ENCODE results near the gene TXNDC5. TPM values are rescaled to one million over a fixed set of nuclear protein-coding genes. Genes with fewer than 3 reads are reported as not detected.

TXNDC5 gene
- total RNA-seq, 1 donor from 2014 or later, result 193 TPM

GRCh38 chr6:7924867-7925266 lies 14.3 kb upstream of the TXNDC5 start:
- no peak overlapping the region for H3K9ac ChIP-seq (ENCODE audit: low read length)
- H3K4me1 Mint-ChIP-seq (ENCODE audit: low read depth, unreplicated experiment), result peaks cover 2% of the 10 kb centered on the region
- peaks cover 7% of the 10 kb centered on the region for H3K9me3 Mint-ChIP-seq (ENCODE audit: unreplicated experiment)
- no peaks in the 10 kb centered on the region for H3K79me2 ChIP-seq (ENCODE audit: insufficient read depth, low read length)
- H3K27ac Mint-ChIP-seq (ENCODE audit: unreplicated experiment), result no peak overlapping the region
- H3K27ac ChIP-seq (ENCODE audit: low read depth, low read length), result no peak overlapping the region
- no peaks in the 10 kb centered on the region for H3K9me3 ChIP-seq (ENCODE audit: insufficient read depth, low read depth, low read length)
- H3K4me3 Mint-ChIP-seq (ENCODE audit: unreplicated experiment), result no peak overlapping the region
- no peak overlapping the region for H2AFZ ChIP-seq (ENCODE audit: low read depth, low read length)
- peaks cover 4% of the 10 kb centered on the region for H3K4me1 ChIP-seq (ENCODE audit: insufficient read depth, low read length)
- H3K4me3 ChIP-seq (ENCODE audit: insufficient read depth, low read depth, low read length), result no peak overlapping the region
- H4K20me1 ChIP-seq (ENCODE audit: insufficient read depth, low read length), result no peaks in the 10 kb centered on the region
- TF ChIP-seq, protein P1, sequence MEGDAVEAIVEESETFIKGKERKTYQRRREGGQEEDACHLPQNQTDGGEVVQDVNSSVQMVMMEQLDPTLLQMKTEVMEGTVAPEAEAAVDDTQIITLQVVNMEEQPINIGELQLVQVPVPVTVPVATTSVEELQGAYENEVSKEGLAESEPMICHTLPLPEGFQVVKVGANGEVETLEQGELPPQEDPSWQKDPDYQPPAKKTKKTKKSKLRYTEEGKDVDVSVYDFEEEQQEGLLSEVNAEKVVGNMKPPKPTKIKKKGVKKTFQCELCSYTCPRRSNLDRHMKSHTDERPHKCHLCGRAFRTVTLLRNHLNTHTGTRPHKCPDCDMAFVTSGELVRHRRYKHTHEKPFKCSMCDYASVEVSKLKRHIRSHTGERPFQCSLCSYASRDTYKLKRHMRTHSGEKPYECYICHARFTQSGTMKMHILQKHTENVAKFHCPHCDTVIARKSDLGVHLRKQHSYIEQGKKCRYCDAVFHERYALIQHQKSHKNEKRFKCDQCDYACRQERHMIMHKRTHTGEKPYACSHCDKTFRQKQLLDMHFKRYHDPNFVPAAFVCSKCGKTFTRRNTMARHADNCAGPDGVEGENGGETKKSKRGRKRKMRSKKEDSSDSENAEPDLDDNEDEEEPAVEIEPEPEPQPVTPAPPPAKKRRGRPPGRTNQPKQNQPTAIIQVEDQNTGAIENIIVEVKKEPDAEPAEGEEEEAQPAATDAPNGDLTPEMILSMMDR (IDR thresholded peaks at IDR 0.05; ENCODE audit: insufficient read depth, low read depth, low read length), result no peak
- no peak for TF ChIP-seq EZH2 (IDR thresholded peaks at IDR 0.05; ENCODE audit: insufficient read depth, low read length)
- no peak for FAIRE-seq
- peaks cover 7% of the 10 kb centered on the region for H3K27me3 Mint-ChIP-seq (ENCODE audit: low read depth, unreplicated experiment)
- no peak overlapping the region for H3K4me2 ChIP-seq (ENCODE audit: low read length)
- no peaks in the 10 kb centered on the region for H3K36me3 ChIP-seq (ENCODE audit: insufficient read depth, low read length)
- no peak for DNase-seq (ENCODE audit: low read depth)
- H3K27me3 ChIP-seq (ENCODE audit: insufficient read depth, low read length), result no peaks in the 10 kb centered on the region
- H3K36me3 Mint-ChIP-seq (ENCODE audit: low read depth, unreplicated experiment), result no peaks in the 10 kb centered on the region

GRCh38 chr6:7922596-7922995 lies 12.0 kb upstream of the TXNDC5 start:
- Histone ChIP-seq H3K9me3 (ENCODE audit: insufficient read depth, low read depth, low read length) (no peaks in the 10 kb centered on the region), H3K4me2 (ENCODE audit: low read length) (no peak overlapping the region), H3K27me3 (ENCODE audit: insufficient read depth, low read length) (no peaks in the 10 kb centered on the region), H3K27ac (ENCODE audit: low read depth, low read length) (no peak overlapping the region), H3K36me3 (ENCODE audit: insufficient read depth, low read length) (no peaks in the 10 kb centered on the region), H2AFZ (ENCODE audit: low read depth, low read length) (no peak overlapping the region), H3K79me2 (ENCODE audit: insufficient read depth, low read length) (no peaks in the 10 kb centered on the region), H3K4me1 (ENCODE audit: insufficient read depth, low read length) (peaks cover 5% of the 10 kb centered on the region), H3K4me3 (ENCODE audit: insufficient read depth, low read depth, low read length) (no peak overlapping the region), H4K20me1 (ENCODE audit: insufficient read depth, low read length) (no peaks in the 10 kb centered on the region), H3K9ac (ENCODE audit: low read length) (no peak overlapping the region)
- Mint-ChIP-seq H3K4me3 (ENCODE audit: unreplicated experiment) (no peak overlapping the region), H3K4me1 (ENCODE audit: low read depth, unreplicated experiment) (no peaks in the 10 kb centered on the region), H3K27ac (ENCODE audit: unreplicated experiment) (no peak overlapping the region), H3K27me3 (ENCODE audit: low read depth, unreplicated experiment) (peaks cover 4% of the 10 kb centered on the region), H3K36me3 (ENCODE audit: low read depth, unreplicated experiment) (no peaks in the 10 kb centered on the region), H3K9me3 (ENCODE audit: unreplicated experiment) (peaks cover 6% of the 10 kb centered on the region)
- TF ChIP-seq EZH2 (IDR thresholded peaks at IDR 0.05; ENCODE audit: insufficient read depth, low read length), result no peak
- FAIRE-seq (no peak), DNase-seq (ENCODE audit: low read depth) (no peak)

DNA sequence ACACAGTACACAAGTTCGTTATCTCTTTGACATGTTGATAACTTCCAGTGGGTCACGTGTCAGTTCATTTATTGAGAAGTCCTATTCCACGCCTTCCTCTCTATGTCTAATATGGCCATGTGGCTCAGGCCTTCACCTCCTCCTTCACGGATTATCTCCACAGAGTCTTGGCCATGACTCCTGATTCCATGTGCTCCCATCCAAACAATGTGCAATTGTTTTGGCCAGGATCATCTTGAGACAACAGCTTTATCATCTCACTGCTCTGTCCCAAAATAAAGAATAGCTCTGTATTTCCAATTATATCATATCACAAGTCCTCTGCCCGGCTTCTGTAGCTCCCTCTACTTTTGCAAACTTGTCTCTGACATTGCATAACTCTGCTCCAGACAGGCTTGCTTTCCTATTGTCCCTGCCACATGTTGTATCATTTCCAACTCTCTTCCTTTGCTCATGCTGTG lies 11.1 kb upstream of the TXNDC5 start:
- H4K20me1 ChIP-seq (ENCODE audit: insufficient read depth, low read length), result no peaks in the 10 kb centered on the region
- no peak for FAIRE-seq
- no peaks in the 10 kb centered on the region for H3K9me3 ChIP-seq (ENCODE audit: insufficient read depth, low read depth, low read length)
- Mint-ChIP-seq H3K9me3 (ENCODE audit: unreplicated experiment) (peaks cover 6% of the 10 kb centered on the region), H3K27ac (ENCODE audit: unreplicated experiment) (no peak overlapping the region), H3K27me3 (ENCODE audit: low read depth, unreplicated experiment) (peaks cover 2% of the 10 kb centered on the region), H3K36me3 (ENCODE audit: low read depth, unreplicated experiment) (no peaks in the 10 kb centered on the region), H3K4me3 (ENCODE audit: unreplicated experiment) (no peak overlapping the region), H3K4me1 (ENCODE audit: low read depth, unreplicated experiment) (no peaks in the 10 kb centered on the region)
- H3K4me1 ChIP-seq (ENCODE audit: insufficient read depth, low read length), result peaks cover 5% of the 10 kb centered on the region
- no peaks in the 10 kb centered on the region for H3K27me3 ChIP-seq (ENCODE audit: insufficient read depth, low read length)
- H3K9ac ChIP-seq (ENCODE audit: low read length), result no peak overlapping the region
- H3K4me3 ChIP-seq (ENCODE audit: insufficient read depth, low read depth, low read length), result no peak overlapping the region
- H3K4me2 ChIP-seq (ENCODE audit: low read length), result no peak overlapping the region
- TF ChIP-seq EZH2 (IDR thresholded peaks at IDR 0.05; ENCODE audit: insufficient read depth, low read length), result no peak
- TF ChIP-seq, protein P1 (IDR thresholded peaks at IDR 0.05; ENCODE audit: insufficient read depth, low read depth, low read length), result no peak
- no peaks in the 10 kb centered on the region for H3K79me2 ChIP-seq (ENCODE audit: insufficient read depth, low read length)
- H2AFZ ChIP-seq (ENCODE audit: low read depth, low read length), result no peak overlapping the region
- H3K27ac ChIP-seq (ENCODE audit: low read depth, low read length), result no peak overlapping the region
- DNase-seq (ENCODE audit: low read depth), result no peak
- no peaks in the 10 kb centered on the region for H3K36me3 ChIP-seq (ENCODE audit: insufficient read depth, low read length)
